Liver (tissue), 9 donors: ENCODE data around the gene CD79A. TPM values are rescaled to one million over a fixed set of nuclear protein-coding genes. Genes with fewer than 3 reads are reported as not detected.

Experiments
- DNase-seq: peaks from one replicate; pipeline ENCODE4 v3.0.0-alpha.2; 2017; ENCODE audit warnings: low spot score
- H3K27ac ChIP-seq, 2 donors: one replicate each; pipeline ENCODE4 v1.7.0; 2013; ENCODE audit warnings: inconsistent platforms in 2 of 2, low read length in 2 of 2, control low read depth in 1 of 2, low read depth in 1 of 2, mild to moderate bottlenecking in 1 of 2
- H3K27me3 ChIP-seq, 4 donors: one replicate each; pipeline versions ENCODE4 v1.6.1 to v1.7.0; 2013; ENCODE audit warnings: low read length in 3 of 4, inconsistent platforms in 1 of 4, mild to moderate bottlenecking in 1 of 4, moderate library complexity in 1 of 4; ENCODE audit not compliant: control insufficient read depth in 4 of 4, insufficient read depth in 4 of 4
- H3K36me3 ChIP-seq, 4 donors: one replicate each; pipeline versions ENCODE4 v1.6.1 to v1.7.0; 2013; ENCODE audit warnings: low read length in 3 of 4, mild to moderate bottlenecking in 3 of 4, low read depth in 1 of 4, moderate library complexity in 1 of 4; ENCODE audit not compliant: control insufficient read depth in 4 of 4, insufficient read depth in 3 of 4
- H3K4me1 ChIP-seq, 4 donors: one replicate each; pipeline versions ENCODE4 v1.6.1 to v1.7.0; 2013; ENCODE audit warnings: low read length in 3 of 4, mild to moderate bottlenecking in 3 of 4, moderate library complexity in 1 of 4; ENCODE audit not compliant: control insufficient read depth in 4 of 4, insufficient read depth in 4 of 4
- H3K4me3 ChIP-seq, 3 donors: one replicate each; pipeline versions ENCODE4 v1.6.1 to v1.7.0; 2013; ENCODE audit warnings: low read length in 3 of 3, control low read depth in 1 of 3, low read depth in 1 of 3, mild to moderate bottlenecking in 1 of 3
- H3K9ac ChIP-seq, 2 donors: one replicate each; pipeline ENCODE4 v1.7.0; 2013; ENCODE audit warnings: low read length in 2 of 2, mild to moderate bottlenecking in 2 of 2, moderate library complexity in 2 of 2, control low read depth in 1 of 2, low read depth in 1 of 2
- H3K9me3 ChIP-seq, 4 donors: one replicate each; pipeline versions ENCODE4 v1.6.1 to v1.7.0; 2013; ENCODE audit warnings: low read length in 3 of 4; ENCODE audit not compliant: control insufficient read depth in 4 of 4
- EGR1 ChIP-seq, 2 donors: IDR thresholded peaks; 2 replicates each; pipeline ENCODE4 v1.6.1; 2016 to 2018; ENCODE audit warnings: antibody characterized with exemption in 2 of 2, low read depth in 2 of 2
- FOXA1 ChIP-seq: IDR thresholded peaks from 2 replicates; pipeline ENCODE4 v1.6.1; 2016; ENCODE audit warnings: antibody characterized with exemption
- FOXA2 ChIP-seq: IDR thresholded peaks from 2 replicates; pipeline ENCODE4 v1.6.1; 2016; ENCODE audit warnings: antibody characterized with exemption
- GABPA ChIP-seq, 2 donors: IDR thresholded peaks in 1 of 2; conservative IDR thresholded peaks in 1 of 2; 2 replicates each; pipeline ENCODE4 v1.6.1; 2016; ENCODE audit warnings: antibody characterized with exemption in 2 of 2, mild to moderate bottlenecking in 1 of 2, moderate library complexity in 1 of 2
- HNF4A ChIP-seq, 2 donors: conservative IDR thresholded peaks; 2 replicates each; pipeline ENCODE4 v1.6.1; 2016; ENCODE audit warnings: antibody characterized with exemption in 2 of 2, mild to moderate bottlenecking in 2 of 2
- HNF4G ChIP-seq: IDR thresholded peaks from 2 replicates; pipeline ENCODE4 v1.6.1; 2016; ENCODE audit warnings: antibody characterized with exemption
- JUND ChIP-seq, 2 donors: IDR thresholded peaks; 2 replicates each; pipeline ENCODE4 v1.6.1; 2016; ENCODE audit warnings: antibody characterized with exemption in 2 of 2
- NR2F2 ChIP-seq: IDR thresholded peaks from 2 replicates; pipeline ENCODE4 v1.6.1; 2016; ENCODE audit warnings: antibody characterized with exemption
- RAD21 ChIP-seq, 2 donors: IDR thresholded peaks; 2 replicates each; pipeline ENCODE4 v1.6.1; 2016; ENCODE audit warnings: antibody characterized with exemption in 2 of 2, mild to moderate bottlenecking in 2 of 2
- RXRA ChIP-seq, 2 donors: IDR thresholded peaks; 2 replicates each; pipeline ENCODE4 v1.6.1; 2017 to 2018; ENCODE audit warnings: antibody characterized with exemption in 2 of 2, mild to moderate bottlenecking in 1 of 2
- SP1 ChIP-seq: IDR thresholded peaks from 2 replicates; pipeline ENCODE4 v1.6.1; 2018; ENCODE audit warnings: antibody characterized with exemption, mild to moderate bottlenecking
- TAF1 ChIP-seq: conservative IDR thresholded peaks from 2 replicates; pipeline ENCODE4 v1.6.1; 2016; ENCODE audit warnings: antibody characterized with exemption, mild to moderate bottlenecking
- YY1 ChIP-seq: IDR thresholded peaks from 2 replicates; pipeline ENCODE4 v1.6.1; 2016; ENCODE audit warnings: antibody characterized with exemption, mild to moderate bottlenecking
- WGBS: extraction: QIAGEN DNeasy Blood & Tissue Kit; methylation state at CpG from one replicate; pipeline ENCODE4 v1.1.7; 2013; 5-methylcytosine and 5-hydroxymethylcytosine counted together
- polyA plus RNA-seq, 2 donors: library from polyadenylated mRNA; stranded (reverse) in 1 of 2; unstranded in 1 of 2; fragments of 200-250 nt in 1 of 2; fragments of >200 nt in 1 of 2; fragmentation: Nextera tagmentation in 1 of 2; extraction: Ambion mirVana in 1 of 2; gene quantifications; one replicate each; pipeline versions ENCODE4 v1.2.1 to v1.2.3, GENCODE V29; 2013 to 2015
- total RNA-seq, 2 donors: library from RNA; depleted of rRNA; stranded (reverse); fragments of >200 nt; gene quantifications; one replicate each; pipeline ENCODE4 v1.2.3, GENCODE V29; 2014
- TF ChIP-seq, protein P1 (sequence below): IDR thresholded peaks from 2 replicates; pipeline ENCODE4 v1.6.1; 2016; ENCODE audit warnings: antibody characterized with exemption
- TF ChIP-seq, protein P2 (sequence below): IDR thresholded peaks from 2 replicates; pipeline ENCODE4 v1.6.1; 2016; ENCODE audit warnings: antibody characterized with exemption
- TF ChIP-seq, protein P3 (sequence below): IDR thresholded peaks from 2 replicates; pipeline ENCODE4 v1.6.1; 2016; ENCODE audit warnings: antibody characterized with exemption, mild to moderate bottlenecking
- TF ChIP-seq, protein P4 (sequence below): fragments of 150-350 bp; IDR thresholded peaks from 2 replicates; pipeline ENCODE4 v1.5.1; 2017; ENCODE audit warnings: improper control_type of control experiment, low read depth, low read length; ENCODE audit not compliant: missing input control
- TF ChIP-seq, protein P5 (sequence below): IDR thresholded peaks from 2 replicates; pipeline ENCODE4 v1.6.1; 2016; ENCODE audit warnings: antibody characterized with exemption
- donor health status: healthy.
- donor health status: healthy.
- donor health status: healthy.
- donor health status: healthy.
- donor health status: healthy.

The CD79A gene
- total and polyA plus RNA-seq, 4 donors, result 0.43 to 5.0 (median 2.0) TPM

DNA sequence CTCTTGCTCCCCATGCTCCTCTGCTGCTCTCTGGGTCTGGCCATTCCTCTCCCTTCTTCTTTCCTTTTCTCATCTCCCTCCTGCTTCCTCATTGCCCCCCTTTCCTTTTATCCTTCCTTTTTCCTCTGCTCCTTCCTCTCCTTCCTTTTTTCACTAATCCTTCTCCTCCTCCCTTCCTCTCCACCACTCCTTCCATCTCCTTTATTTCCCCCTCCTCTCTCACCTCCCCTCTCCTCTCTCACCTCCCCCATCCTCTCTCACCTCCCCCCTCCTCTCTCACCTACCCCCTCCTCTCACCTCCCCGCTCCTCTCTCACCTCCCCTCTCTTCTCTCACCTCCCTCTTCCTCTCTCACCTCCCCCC is 19.5 kb downstream of the CD79A start:
- WGBS, result 88% methylated on average over 1 of the region's 1 CpG
- TF ChIP-seq, protein P1, sequence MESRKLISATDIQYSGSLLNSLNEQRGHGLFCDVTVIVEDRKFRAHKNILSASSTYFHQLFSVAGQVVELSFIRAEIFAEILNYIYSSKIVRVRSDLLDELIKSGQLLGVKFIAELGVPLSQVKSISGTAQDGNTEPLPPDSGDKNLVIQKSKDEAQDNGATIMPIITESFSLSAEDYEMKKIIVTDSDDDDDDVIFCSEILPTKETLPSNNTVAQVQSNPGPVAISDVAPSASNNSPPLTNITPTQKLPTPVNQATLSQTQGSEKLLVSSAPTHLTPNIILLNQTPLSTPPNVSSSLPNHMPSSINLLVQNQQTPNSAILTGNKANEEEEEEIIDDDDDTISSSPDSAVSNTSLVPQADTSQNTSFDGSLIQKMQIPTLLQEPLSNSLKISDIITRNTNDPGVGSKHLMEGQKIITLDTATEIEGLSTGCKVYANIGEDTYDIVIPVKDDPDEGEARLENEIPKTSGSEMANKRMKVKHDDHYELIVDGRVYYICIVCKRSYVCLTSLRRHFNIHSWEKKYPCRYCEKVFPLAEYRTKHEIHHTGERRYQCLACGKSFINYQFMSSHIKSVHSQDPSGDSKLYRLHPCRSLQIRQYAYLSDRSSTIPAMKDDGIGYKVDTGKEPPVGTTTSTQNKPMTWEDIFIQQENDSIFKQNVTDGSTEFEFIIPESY, result no peak
- no peak for TF ChIP-seq HNF4A (conservative IDR thresholded peaks at IDR 0.05)
- Histone ChIP-seq H3K36me3 (peaks cover 7 to 70% (median 14%) of the 10 kb centered on the region in 4 donors), H3K9me3 (no peaks in the 10 kb centered on the region), H3K4me1 (no peaks in the 10 kb centered on the region), H3K27me3 (no peaks in the 10 kb centered on the region), H3K27ac (no peak overlapping the region), H3K4me3 (no peak overlapping the region), H3K9ac (no peak overlapping the region)
- no peak for DNase-seq

DNA sequence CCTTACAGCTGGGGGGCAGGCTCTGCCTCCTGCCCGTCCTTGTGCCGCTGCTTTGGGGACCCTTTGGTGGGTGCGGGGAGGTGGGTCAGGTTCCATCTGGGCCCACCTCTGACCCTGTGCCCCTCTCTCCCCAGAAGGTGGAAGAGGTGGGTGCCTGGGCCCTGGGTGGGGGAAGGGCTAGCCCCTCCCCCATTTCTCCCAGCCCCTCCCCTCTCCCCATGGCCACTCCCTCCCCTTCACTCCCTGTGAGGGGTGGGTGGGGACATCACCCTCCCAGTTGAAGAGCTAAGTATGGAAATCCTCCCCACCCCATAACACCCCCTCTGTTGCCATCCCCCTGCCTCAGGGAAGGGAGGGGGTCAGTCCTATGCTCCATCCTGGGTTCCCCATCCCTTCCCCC is 20.1 kb downstream of the CD79A start:
- no peak for DNase-seq
- no peak overlapping the region for H3K4me3 ChIP-seq
- no peak for TF ChIP-seq GABPA (IDR thresholded peaks at IDR 0.05 in 1 of 2, conservative IDR thresholded peaks at IDR 0.05 in 1 of 2)
- TF ChIP-seq, protein P2, sequence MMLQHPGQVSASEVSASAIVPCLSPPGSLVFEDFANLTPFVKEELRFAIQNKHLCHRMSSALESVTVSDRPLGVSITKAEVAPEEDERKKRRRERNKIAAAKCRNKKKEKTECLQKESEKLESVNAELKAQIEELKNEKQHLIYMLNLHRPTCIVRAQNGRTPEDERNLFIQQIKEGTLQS, result no peak
- no peak for TF ChIP-seq JUND (IDR thresholded peaks at IDR 0.05)
- no peak for TF ChIP-seq RXRA (IDR thresholded peaks at IDR 0.05)
- no peak for TF ChIP-seq NR2F2
- no peak for TF ChIP-seq FOXA2
- no peaks in the 10 kb centered on the region for H3K9me3 ChIP-seq
- no peak overlapping the region for H3K9ac ChIP-seq
- H3K36me3 ChIP-seq, result peaks cover 11 to 72% (median 18%) of the 10 kb centered on the region in 4 donors
- no peaks in the 10 kb centered on the region for H3K4me1 ChIP-seq
- WGBS, result 97% methylated on average over 3 of the region's 3 CpGs
- H3K27ac ChIP-seq, result no peak overlapping the region
- H3K27me3 ChIP-seq, result no peaks in the 10 kb centered on the region

DNA sequence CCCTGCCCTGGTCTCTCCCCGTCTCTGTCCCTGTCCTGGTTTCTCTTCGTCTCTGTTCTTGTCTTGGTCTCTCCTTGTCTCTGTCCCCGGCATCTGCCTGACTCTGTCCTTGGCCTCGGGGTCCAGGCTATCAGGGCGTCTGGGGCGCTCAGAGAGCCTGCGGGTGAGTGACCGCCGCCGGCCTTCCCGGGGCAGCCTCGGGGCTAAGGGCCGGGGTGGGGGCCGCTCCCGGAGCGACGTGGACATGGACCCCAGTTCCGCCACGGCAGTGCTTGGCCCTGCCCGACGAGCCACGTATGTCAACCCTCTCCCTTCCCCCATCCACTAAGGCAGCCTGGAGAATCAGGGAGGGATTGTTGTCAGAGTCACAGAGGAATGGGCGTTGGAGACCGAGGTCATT is 20.7 kb downstream of the CD79A start:
- H3K9me3 ChIP-seq, result no peaks in the 10 kb centered on the region
- 89% methylated on average over 24 of the region's 24 CpGs for WGBS
- H3K36me3 ChIP-seq, result peaks cover 17 to 74% (median 22%) of the 10 kb centered on the region in 4 donors
- no peak overlapping the region for H3K4me3 ChIP-seq
- no peaks in the 10 kb centered on the region for H3K27me3 ChIP-seq
- no peak overlapping the region for H3K27ac ChIP-seq
- no peak for TF ChIP-seq SP1
- no peak for TF ChIP-seq HNF4A (conservative IDR thresholded peaks at IDR 0.05)
- TF ChIP-seq EGR1 (IDR thresholded peaks at IDR 0.05; ENCODE audit: low read depth in 2 of 2), result no peak
- no peak for TF ChIP-seq TAF1
- no peak for TF ChIP-seq HNF4G
- no peak for TF ChIP-seq JUND (IDR thresholded peaks at IDR 0.05)
- TF ChIP-seq RAD21 (IDR thresholded peaks at IDR 0.05), result no peak
- no peak for TF ChIP-seq FOXA2
- TF ChIP-seq, protein P3, sequence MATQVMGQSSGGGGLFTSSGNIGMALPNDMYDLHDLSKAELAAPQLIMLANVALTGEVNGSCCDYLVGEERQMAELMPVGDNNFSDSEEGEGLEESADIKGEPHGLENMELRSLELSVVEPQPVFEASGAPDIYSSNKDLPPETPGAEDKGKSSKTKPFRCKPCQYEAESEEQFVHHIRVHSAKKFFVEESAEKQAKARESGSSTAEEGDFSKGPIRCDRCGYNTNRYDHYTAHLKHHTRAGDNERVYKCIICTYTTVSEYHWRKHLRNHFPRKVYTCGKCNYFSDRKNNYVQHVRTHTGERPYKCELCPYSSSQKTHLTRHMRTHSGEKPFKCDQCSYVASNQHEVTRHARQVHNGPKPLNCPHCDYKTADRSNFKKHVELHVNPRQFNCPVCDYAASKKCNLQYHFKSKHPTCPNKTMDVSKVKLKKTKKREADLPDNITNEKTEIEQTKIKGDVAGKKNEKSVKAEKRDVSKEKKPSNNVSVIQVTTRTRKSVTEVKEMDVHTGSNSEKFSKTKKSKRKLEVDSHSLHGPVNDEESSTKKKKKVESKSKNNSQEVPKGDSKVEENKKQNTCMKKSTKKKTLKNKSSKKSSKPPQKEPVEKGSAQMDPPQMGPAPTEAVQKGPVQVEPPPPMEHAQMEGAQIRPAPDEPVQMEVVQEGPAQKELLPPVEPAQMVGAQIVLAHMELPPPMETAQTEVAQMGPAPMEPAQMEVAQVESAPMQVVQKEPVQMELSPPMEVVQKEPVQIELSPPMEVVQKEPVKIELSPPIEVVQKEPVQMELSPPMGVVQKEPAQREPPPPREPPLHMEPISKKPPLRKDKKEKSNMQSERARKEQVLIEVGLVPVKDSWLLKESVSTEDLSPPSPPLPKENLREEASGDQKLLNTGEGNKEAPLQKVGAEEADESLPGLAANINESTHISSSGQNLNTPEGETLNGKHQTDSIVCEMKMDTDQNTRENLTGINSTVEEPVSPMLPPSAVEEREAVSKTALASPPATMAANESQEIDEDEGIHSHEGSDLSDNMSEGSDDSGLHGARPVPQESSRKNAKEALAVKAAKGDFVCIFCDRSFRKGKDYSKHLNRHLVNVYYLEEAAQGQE, result no peak
- TF ChIP-seq, protein P1, result no peak
- TF ChIP-seq, protein P4, sequence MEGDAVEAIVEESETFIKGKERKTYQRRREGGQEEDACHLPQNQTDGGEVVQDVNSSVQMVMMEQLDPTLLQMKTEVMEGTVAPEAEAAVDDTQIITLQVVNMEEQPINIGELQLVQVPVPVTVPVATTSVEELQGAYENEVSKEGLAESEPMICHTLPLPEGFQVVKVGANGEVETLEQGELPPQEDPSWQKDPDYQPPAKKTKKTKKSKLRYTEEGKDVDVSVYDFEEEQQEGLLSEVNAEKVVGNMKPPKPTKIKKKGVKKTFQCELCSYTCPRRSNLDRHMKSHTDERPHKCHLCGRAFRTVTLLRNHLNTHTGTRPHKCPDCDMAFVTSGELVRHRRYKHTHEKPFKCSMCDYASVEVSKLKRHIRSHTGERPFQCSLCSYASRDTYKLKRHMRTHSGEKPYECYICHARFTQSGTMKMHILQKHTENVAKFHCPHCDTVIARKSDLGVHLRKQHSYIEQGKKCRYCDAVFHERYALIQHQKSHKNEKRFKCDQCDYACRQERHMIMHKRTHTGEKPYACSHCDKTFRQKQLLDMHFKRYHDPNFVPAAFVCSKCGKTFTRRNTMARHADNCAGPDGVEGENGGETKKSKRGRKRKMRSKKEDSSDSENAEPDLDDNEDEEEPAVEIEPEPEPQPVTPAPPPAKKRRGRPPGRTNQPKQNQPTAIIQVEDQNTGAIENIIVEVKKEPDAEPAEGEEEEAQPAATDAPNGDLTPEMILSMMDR, result no peak
- TF ChIP-seq YY1, result no peak
- TF ChIP-seq, protein P5, sequence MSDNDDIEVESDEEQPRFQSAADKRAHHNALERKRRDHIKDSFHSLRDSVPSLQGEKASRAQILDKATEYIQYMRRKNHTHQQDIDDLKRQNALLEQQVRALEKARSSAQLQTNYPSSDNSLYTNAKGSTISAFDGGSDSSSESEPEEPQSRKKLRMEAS, result no peak
- TF ChIP-seq FOXA1, result no peak
- TF ChIP-seq, protein P2, result no peak
- TF ChIP-seq RXRA (IDR thresholded peaks at IDR 0.05), result no peak
- no peak for TF ChIP-seq NR2F2
- TF ChIP-seq GABPA (IDR thresholded peaks at IDR 0.05 in 1 of 2, conservative IDR thresholded peaks at IDR 0.05 in 1 of 2), result no peak
- DNase-seq, result no peak
- no peak overlapping the region for H3K9ac ChIP-seq
- no peaks in the 10 kb centered on the region for H3K4me1 ChIP-seq
